OCI-LY3 (cell line): ENCODE measurements around the gene FUOM.

Source experiments
- EZH2phosphoT487 ChIP-seq: fragments of 200-600 bp; shearing (Covaris generic); IDR thresholded peaks from 2 replicates; pipeline ENCODE4 v1.6.1; 2018; ENCODE audit warnings: antibody characterized with exemption, mixed run types, low read depth
- TF ChIP-seq, protein P1 (sequence below): fragments of 200-600, 300-600 bp; sonication (generic); IDR thresholded peaks from 2 replicates; pipeline ENCODE4 v1.5.1; 2014; ENCODE audit warnings: antibody characterized with exemption, low read length, low read depth

DNA sequence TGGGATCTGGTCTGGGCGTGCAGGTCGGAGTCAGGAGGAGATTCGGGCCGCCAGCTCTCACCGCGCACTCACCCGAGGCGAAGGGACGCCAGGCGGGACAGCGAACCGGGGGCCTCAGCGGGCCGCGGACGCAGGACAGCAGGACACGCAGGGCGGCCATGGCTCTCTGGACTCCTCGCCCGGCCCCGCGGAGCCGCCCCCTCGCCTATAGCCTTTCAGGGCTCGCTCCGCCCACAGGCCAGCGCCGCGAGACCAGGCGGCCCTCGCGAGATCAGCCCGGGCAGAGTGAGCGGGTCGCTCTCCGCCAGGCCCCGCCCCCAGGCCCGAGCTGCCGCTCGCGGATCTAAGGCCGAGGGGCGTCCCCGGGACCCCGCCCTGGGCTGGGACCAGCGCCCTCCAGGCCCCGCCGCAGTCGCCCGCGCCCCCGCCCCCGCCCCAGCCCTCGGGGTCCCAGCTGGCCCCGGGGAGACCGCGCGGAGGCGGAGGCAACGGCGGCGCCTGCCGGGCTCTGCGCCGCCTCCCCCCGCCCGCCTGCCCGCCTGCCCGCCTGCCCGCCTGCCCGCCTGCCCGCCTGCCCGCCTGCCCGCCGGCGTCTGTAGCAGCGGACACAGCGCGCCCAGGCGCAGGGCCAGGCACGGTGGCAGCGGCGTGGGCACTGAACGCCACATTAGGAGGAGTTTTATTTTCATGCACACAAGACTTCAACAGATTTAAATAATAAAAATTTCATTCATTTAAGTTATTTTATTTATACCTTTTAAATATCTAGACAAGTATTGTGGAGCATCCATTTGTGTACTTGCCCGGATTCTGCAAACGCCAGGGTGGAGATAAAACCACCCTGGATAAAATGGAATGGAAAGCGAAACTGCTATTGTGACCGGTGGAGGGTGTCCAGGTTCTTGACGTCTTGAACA, 15.6 kb upstream of the FUOM start, which contains the start of gene ECHS1:
- TF ChIP-seq, protein P1, sequence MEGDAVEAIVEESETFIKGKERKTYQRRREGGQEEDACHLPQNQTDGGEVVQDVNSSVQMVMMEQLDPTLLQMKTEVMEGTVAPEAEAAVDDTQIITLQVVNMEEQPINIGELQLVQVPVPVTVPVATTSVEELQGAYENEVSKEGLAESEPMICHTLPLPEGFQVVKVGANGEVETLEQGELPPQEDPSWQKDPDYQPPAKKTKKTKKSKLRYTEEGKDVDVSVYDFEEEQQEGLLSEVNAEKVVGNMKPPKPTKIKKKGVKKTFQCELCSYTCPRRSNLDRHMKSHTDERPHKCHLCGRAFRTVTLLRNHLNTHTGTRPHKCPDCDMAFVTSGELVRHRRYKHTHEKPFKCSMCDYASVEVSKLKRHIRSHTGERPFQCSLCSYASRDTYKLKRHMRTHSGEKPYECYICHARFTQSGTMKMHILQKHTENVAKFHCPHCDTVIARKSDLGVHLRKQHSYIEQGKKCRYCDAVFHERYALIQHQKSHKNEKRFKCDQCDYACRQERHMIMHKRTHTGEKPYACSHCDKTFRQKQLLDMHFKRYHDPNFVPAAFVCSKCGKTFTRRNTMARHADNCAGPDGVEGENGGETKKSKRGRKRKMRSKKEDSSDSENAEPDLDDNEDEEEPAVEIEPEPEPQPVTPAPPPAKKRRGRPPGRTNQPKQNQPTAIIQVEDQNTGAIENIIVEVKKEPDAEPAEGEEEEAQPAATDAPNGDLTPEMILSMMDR: no peak
- TF ChIP-seq EZH2phosphoT487: no peak
